C1 segment of cervical spinal cord (tissue), 14 donors: Measurements from ENCODE around the gene RAB37.
A peak's percentile ranks its signal among the peaks of the same experiment; 100 is the strongest.

Experiments used
- DNase-seq, 14 donors: peaks; one replicate each; lab custom pipeline; 2025; lab: John Stamatoyannopoulos, UW

RAB37 gene

DNA sequence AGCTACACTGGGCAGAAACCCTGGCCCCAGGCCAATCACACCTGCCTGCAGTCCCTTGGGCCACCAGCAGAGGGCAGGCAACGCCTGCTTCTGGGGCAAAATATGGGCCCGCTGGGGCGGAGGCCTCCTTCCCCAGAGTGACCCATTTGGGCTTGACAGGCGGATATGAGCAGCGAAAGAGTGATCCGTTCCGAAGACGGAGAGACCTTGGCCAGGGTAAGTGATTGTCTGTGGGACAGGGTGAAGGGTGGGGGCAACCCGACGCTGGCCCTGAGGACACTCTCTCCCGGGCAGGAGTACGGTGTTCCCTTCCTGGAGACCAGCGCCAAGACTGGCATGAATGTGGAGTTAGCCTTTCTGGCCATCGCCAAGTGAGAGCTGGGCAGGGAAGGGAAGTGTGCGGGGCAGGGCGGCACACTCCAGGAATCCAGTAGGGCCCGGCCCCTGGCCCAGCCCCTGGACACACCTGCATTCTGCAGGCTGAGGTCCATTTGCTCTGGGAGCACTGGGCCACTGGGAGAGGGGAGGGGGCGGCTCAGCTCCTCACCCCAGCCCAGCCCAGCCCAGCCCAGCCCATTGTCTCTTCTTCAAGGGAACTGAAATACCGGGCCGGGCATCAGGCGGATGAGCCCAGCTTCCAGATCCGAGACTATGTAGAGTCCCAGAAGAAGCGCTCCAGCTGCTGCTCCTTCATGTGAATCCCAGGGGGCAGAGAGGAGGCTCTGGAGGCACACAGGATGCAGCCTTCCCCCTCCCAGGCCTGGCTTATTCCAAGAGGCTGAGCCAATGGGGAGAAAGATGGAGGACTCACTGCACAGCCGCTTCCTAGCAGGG is 7.9 kb downstream of the RAB37 start:
- DNase-seq: peak in 13 of 14 donors; percentile 34 to 93 (median 76)

GRCh38 chr17:74745548-74746177 is 8.6 kb downstream of the RAB37 start:
- DNase-seq: no peak

GRCh38 chr17:74746376-74746775 is 9.3 kb downstream of the RAB37 start:
- no peak for DNase-seq

GRCh38 chr17:74746922-74747321 is 9.9 kb downstream of the RAB37 start:
- DNase-seq: no peak

DNA sequence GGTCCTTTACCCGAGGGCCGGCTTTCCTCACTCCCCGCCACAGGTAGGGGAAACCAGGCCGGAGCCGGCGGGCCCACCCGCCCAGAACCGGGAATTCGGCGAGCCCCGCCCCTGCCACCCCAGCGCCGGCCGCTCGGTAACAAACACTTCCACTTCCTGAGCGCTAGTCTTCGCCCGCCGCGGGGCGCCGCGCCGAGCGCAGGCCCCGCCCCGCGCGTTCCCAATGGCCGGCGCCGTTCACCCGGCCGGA is 11.1 kb downstream of the RAB37 start:
- DNase-seq: no peak

DNA sequence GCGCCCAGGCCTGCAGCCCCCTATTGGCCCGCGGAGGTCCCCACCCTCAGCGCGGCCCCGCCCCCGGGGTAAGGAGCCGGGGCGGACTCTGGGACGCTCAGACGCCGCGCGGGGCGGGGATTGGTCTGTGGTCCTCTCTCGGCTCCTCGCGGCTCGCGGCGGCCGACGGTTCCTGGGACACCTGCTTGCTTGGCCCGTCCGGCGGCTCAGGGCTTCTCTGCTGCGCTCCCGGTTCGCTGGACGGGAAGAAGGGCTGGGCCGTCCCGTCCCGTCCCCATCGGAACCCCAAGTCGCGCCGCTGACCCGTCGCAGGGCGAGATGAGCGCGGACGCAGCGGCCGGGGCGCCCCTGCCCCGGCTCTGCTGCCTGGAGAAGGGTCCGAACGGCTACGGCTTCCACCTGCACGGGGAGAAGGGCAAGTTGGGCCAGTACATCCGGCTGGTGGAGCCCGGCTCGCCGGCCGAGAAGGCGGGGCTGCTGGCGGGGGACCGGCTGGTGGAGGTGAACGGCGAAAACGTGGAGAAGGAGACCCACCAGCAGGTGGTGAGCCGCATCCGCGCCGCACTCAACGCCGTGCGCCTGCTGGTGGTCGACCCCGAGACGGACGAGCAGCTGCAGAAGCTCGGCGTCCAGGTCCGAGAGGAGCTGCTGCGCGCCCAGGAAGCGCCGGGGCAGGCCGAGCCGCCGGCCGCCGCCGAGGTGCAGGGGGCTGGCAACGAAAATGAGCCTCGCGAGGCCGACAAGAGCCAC is 11.6 kb downstream of the RAB37 start, which contains the start of gene NHERF1:
TSS of gene NHERF1 (plus strand) at position 100 of the 750 bp plus-strand sequence. CDS start at position 319, 219 bp downstream.
- peak in 13 of 14 donors; percentile 63 to 97 (median 90) for DNase-seq

DNA sequence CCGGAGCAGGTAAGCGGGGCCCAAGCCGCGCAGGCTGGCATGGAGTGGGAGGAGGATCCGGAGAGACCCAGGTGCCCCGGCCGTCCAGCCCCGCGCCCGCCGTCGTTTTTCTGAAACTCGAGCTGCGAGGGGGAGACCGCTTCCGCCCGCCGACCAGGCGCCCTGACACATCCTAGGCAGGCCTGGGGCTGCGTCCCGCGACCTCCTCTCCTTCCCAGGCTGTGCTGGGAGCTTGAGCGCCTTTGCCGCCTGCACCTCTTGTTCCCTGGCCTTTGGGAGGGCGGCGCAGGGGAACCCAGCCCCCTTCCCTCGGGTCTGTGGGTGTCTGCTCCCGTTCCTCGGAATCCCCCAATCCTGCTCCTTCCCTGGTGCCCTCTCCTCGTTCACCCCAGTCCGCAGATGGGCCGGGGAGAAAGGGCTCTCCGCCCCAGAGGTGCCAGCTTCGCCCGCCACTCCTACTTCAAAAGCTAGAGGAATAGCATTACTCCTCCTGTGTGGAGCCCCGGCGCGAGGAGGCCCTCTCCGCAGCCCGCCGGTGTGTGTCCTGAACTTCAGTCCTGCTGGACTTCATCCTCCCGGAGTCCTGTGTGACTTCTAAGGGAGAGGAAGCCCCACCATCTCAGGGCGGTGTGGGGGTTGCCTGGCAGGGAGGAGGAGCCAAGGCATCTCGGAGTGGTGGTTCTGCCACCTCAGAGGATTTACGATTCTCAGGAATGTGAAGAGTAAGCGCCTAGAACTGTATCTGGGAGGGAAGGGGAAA is 12.4 kb downstream of the RAB37 start:
- peak in 5 of 14 donors; percentile 19 to 60 (median 41) for DNase-seq

DNA sequence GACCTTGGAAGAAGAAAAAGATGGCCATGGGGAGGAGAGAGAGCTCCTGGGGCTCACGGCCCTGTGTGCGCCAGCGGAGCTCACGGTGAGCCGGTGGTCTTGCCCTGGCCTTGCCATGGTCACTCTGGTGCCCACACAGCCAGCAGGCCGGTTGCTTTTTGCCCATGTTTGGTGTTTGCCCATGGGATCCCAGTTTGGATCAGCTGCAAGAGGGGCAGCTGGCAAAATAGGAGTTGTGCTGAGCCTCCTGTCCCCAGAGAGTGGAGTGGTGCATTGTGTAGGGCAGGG is 12.9 kb downstream of the RAB37 start:
- no peak for DNase-seq

GRCh38 chr17:74750327-74751069 is 13.4 kb downstream of the RAB37 start:
- DNase-seq: peak in 9 of 14 donors; percentile 30 to 77 (median 56)

DNA sequence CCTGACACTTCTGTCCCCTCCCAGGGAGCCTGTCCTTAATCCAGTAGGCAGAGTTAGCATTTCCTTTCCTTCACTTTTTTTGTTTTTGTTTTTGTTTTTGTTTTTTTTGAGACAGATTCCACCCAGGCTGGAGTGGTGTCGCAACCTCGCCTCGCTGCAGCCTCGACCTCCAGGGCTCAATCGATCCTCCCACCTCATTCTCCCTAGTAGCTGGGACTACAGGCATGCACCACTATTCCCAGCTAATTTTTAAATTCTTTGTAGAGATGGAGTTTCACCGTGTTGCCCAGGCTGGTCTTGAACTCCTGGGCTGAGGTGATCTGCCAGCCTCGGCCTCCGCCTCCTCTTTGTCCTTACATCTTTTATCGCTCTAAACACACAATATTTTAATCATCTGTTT is 15.4 kb downstream of the RAB37 start:
- DNase-seq: no peak

GRCh38 chr17:74752822-74753401 is 15.9 kb downstream of the RAB37 start:
- no peak for DNase-seq

DNA sequence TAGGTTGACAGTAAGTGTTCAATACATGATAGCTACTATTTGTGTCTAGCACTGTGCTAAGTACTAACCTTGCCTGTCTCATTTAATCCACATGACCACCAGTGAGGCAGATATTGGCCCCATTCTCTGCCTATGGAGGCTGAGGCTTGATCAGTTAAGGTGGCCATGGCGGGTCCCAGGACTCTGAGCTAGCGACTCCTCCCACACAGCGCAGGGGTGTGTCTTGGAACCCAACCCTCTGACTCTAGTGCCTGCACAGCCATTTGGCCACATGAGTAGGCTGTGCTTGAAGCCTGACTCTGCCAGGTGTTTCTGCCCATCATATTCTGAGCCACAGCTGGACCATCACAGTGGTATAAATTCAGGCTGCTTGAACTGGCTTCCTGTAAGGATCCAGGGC is 17.8 kb downstream of the RAB37 start:
- peak in 1 of 14 donors; percentile 16 for DNase-seq

DNA sequence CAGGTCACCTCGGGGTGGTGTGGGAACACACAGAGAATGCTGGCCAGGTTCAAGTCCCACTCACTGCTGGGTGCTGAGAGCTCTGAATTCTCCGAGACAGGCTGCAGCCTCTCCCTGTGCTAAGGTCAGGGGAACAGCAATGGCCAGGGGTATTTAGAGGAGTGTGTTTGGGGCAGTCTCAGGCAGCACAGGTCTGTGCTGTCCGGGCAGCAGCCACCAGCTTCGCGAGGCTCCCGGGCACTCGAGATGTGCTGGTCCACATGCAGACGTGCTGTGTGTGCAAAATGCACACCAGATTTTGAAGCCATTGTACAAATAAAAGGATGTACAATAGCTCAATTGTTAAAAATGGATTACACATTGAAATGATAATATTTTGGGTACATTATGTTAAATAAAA is 18.5 kb downstream of the RAB37 start:
- DNase-seq: peak in 1 of 14 donors; percentile 10

DNA sequence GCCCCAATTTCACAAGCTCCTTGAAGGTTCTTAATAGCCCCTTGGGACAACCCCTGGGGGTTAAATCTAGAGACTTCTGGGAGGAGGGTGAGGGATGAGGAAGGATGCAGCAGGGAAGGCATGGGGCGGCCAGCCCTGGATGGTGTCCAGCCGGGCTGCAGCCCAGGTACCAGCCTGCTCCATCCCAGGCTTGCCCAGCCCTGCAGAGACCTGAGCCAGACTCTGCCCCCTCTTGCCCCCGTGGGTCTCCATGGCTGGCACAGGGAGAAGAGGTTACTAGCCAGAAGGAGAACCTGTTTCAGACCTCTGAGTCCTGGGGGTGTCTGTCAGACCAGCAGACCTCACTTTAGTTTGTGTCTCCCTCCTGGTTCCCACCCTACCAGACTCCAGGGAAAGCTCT is 19.8 kb downstream of the RAB37 start:
- DNase-seq: no peak

DNA sequence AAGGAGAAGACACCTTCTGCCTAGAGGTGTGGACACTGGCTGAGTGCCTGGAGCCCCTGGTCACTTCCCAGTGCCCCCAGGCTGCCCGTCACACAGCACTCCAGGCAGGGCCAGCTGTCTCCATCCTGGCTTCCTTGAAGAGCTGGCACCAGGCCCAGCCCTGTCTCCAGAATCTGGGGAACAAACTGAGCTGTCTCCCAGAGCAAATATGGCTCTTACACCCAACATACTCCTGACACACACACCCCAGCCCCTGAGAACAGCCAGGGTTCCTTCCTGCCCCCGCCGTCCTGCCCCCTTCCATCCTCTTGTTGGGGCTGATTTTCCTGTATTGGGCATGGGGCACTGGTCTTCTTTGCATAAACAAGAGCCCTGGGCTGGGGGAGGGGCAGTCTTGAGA is 20.4 kb downstream of the RAB37 start:
- DNase-seq: peak in 6 of 14 donors; percentile 13 to 70 (median 48)

DNA sequence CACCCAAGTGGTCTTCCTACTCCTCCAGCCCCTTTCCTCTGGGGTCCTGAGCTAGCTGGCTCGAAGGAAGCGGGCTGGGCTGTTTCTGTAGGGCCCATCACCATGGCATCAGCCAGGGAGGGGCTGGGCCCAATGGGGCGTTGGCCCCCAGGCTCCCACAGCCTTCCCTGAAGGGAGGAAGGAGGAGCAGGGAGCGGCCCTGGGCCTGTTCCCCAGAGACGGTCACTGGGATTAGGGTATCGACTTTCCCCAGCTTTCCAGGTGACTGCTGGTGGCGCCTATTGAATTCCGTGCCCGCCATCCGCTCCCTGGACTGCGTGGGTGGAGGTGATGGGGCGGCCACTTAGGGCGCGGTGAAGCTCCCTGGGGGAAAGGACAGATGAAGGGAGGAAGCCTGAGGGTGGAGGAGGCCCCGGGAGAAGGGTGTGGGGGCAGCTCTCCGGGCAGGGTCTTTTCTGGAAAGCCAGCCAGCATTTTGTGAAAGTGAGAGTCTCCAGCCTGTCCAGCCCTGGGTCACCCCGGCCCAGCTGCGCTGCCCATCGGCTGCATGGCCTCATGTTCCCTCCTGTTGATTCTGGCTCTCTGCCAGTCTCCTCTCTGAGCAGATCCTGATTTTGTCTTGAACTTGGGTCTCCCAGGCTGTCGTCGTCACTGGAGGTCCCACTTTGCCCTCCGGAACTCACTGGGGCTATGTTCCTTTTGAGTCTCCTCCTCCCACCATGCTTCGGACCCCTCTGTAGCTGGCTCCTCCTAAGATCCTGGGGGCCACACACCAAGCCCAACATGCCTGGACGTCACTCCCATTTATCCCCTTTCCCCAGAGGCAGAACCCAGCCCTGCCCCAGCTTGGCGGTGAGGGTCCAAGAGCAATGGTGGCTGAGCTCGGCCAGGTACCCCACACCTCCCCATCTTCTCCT is 21.1 kb downstream of the RAB37 start:
- DNase-seq: peak in 3 of 14 donors; percentile 38 to 48 (median 40)

DNA sequence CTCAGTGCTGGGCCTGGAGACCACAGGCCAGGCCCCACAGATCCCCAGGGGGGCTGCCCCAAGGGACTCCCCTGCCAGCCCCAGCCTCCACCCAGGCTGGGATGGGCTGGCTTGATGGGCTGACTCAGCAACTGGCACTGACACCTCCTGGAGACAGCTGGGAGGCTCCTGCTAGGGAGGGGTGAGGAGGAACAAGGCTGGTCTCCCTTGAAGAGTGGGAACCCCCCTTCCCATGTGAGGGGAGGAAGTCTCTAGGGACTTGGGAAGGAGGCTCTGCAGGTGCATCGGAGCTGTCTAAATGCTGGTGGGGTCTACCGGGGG is 21.8 kb downstream of the RAB37 start:
- peak in 6 of 14 donors; percentile 29 to 58 (median 37) for DNase-seq

DNA sequence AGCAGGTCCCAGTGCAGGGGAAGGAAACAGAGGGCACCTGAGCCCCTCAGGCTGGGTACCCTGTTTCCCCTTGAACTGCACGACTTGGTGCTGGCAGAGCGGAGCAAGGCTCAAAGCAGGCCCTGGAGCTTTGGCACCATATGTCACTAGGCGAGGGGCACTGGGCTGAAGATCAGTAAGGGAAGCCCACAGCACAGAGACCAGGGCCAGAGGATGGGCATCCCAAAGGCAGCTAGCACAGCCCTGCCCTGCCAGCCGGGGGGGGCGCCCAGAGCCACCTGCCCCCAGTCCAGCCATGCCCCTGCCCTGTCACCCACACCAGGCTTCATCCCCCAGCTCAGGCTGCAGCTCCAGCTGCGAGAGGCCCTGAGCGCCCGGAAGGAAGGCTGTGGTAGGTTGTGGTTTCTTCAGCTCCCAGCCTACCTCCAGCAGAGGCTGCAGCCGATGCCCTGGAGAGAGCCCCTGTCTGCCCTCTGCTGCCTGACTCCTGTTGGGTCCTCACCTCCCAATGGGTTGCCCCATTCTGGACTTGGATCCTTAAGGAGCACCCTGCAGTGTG is 22.3 kb downstream of the RAB37 start:
- peak in 1 of 14 donors; percentile 29 for DNase-seq

DNA sequence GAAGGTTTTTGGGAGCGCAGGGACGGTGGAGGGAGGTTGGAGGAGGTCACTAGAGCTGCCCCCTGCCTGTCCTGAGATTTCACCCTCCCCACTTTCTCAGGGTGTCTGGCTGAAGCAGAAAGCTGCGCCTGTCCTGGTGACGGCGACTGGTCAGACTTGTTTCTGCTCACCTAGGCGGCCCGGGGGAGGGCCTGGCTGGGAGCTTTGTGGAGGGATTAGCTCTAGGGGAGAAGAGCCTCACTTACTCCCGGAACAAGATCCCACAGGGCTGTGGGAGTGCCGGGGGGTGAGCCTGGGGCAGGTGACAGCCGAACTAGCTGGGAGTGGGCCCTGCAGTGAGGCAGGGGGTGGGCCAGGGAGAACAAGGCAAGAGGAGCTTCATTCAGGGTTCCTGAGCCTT is 22.9 kb downstream of the RAB37 start:
- DNase-seq: no peak
